GM19238 (cell line): ENCODE results near the gene NPFFR1.
"Not testable (repeated sequence)": the region's sequence is repeated elsewhere in the genome, so short reads cannot be mapped to it uniquely, and the experiment has no call there.

Source experiments
- DNase-seq: peaks from one replicate; pipeline ENCODE4 v3.0.0; 2011; ENCODE audit warnings: low spot score; ENCODE audit not compliant: insufficient read length

Gene NPFFR1

DNA sequence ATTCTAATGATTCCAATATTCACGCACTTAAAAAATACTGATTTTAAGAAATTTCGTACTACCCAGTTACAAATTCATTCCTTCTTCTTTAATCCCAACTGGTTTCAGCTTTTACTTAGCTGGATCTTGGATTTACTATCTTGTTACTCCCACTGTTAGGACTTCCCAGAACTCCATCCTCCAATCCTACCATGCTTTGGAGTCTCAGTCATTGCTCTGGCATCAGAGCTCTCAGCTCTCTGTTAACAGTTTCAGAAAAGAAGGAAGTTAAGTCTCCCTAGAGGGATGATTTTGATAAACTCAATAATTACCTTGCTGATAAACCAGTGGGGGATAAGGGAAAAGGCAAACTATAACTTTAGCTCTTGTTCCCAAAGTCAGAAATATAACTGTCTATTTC lies 60.1 kb downstream of the NPFFR1 start:
- no peak for DNase-seq

DNA sequence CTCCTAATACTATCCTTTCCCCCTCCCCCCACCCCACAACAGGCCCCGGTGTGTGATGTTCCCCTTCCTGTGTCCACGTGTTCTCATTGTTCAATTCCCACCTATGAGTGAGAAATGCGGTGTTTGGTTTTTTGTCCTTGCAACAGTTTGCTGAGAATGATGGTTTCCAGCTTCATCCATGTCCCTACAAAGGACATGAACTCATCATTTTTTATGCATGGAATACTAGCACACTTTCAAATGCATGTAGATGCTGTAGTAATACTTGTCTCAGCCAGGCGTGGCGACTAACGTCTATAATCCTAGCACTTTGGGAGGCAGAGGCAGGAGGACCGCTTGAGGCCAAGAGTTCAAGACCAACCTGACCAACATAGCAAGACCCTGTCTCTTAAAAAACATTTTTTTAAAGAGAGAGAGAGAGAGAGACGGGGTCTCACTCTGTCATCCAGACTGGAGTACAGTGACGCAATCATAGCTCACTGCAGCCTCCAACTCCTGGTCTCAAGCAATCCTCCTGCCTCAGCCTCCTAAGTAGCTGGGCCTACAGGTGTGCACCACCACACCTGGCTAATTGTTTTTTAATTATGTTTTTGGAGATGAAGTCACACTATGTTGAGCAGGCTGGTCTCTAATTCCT lies 60.9 kb downstream of the NPFFR1 start:
- DNase-seq: not testable (repeated sequence)

DNA sequence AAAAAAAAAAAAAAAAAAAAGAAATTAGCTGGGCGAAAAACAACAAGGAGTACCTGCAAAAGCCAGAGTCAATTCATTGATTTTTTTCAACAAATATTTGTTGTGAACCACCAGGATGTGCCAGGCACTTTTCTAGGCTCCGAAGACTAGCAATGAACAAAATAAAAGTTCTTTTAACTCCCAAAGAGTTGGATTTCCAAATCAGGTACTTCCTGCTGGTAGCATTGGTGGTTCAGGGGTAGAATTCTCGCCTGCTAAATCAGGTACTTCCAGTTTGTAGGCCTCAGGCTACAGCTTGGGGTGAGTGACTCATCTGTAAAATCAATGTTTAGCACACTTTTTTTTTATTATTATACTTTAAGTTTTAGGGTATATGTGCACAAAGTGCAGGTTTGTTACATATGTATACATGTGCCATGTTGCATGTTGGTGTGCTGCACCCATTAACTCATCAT lies 61.4 kb downstream of the NPFFR1 start:
- DNase-seq: no peak

DNA sequence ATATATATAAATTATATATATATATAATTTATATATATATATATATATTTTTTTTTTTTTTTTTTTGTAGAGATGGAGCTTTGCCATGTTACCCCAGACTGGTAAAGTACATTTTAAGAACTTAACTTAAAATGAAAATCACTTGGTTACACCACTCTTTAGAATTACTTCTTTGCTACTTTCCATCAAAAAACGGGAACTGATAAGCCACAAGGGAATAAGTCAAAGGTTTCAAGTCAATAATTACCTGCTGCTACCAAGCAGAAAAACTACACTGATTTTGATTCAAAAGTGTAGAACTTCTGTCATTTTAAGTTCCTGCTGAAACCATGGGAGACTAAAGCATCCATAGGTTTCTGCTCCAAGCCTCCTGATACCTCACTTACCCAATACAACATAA lies 62.8 kb downstream of the NPFFR1 start:
- DNase-seq: no peak

DNA sequence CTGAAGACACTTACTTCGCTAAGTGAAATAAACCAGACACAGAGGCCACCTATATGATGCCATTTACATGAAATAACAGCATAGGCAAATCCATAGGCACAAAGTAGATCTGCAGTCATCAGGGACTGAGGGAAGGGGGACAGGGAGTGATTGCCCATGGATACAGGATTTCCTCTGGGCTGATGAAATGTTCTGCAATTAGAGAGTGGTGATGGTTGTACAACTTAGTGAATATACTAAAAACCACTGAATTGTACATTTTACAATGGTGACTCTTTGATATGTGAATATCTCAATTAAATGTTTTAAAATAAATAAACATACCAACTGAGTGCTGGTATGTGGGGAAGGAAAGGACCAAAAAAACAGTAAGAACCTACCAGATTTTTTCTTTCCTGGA lies 70.9 kb downstream of the NPFFR1 start:
- DNase-seq: no peak

DNA sequence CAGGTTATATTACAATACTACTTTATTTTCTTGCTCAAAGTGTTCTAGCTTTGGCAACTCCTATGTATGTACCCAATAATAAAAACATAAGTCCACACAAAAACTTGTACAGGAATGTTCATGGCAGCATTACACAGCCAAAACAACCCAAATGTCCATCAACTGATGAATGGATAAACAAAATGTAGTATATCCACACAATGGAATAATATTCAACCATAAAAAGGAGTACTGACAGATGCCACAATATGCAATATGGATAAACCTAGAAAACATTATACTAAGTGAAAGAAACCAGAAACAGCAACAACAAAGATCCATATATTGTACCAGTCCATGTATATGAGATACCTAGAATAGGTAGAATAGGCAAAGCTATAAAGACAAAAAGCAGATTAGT lies 71.5 kb downstream of the NPFFR1 start:
- DNase-seq: no peak

DNA sequence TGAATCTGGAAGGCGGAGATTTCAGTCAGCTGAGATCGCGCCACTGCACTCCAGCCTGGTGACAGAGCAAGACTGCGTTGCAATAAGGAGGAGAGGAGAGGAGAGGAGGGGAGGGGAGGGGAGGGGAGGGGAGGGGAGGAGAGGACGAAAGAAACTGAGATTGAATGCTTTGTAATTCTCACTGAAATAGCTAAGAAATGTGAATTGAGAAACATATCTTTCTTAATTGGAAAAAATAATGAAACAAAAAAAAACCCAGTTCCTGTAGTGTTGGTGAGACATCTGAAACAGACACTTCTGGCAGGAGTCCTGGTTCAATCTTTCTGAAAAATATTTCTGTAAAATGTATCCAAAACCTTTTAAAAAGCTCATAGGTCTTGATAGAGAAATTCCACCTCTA lies 77.0 kb downstream of the NPFFR1 start:
- DNase-seq: no peak

DNA sequence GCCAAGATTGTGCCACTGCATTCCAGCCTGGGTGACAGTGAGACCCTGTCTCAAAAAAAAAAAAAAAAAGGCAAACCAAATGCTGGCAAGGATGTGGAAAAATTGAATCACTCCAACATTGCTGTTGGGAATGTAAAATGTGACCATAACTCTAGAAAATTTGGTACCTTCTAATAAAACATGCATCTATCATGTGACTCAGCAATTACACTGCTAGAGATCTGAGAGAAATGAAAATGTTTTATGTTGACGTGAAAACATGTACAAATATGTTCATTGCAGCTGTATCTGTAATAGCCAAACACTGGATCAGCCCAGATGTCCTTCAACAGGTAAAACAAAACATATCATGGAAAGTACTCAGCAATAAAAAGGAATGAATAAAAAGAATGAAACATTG lies 82.7 kb downstream of the NPFFR1 start:
- DNase-seq: no peak

DNA sequence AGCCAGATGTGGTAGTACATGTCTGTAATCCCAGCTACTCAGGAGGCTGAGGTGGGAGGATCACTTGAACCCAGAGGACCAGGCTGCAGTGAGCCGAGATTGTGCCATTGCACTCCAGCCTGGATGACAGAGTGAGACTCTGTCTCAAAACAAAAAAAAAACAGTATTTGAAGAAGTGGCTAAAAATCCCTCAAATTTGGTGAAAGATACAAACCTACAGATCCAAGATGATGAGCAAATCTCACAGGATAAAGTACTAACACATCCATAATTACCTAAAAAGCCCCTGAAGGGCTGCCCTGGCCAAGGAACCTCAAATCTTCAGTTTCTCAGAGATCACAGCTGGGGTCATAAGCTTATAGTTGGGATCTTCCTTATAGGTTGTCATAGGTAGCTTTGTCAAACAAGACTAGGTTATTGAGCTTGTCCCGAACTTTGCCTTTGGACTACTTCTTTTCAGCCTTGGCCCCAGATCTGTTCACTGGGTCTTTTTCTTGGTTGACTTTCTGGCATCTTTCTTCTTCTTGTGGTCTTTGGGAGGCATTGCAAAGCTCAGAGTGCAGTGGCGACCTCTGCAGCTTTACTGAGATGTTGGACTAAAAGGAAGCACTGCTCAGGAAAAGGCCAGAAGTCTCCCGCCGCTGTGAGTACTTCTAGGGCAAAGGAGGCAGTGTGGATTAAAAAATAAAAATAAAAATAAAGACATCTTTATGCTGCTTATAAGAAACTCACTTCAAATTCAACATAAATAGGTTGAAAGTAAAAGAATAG lies 84.9 kb downstream of the NPFFR1 start:
- DNase-seq: no peak
